Stimulated activated CD4-positive, alpha-beta T cell treated with anti-CD3 and anti-CD28 coated beads, Interleukin-4, amount 100 ng/mL, for 1 hour (primary cell): Measurements from ENCODE around the gene SLC25A17.
"Not testable (repeated sequence)": the region's sequence is repeated elsewhere in the genome, so short reads cannot be mapped to it uniquely, and the experiment has no call there.

Experiments
- DNase-seq: peaks from one replicate; pipeline ENCODE4 v3.0.0-alpha.2; 2020

The SLC25A17 gene

GRCh38 chr22:40753114-40753513 is 66.0 kb downstream of the SLC25A17 start:
- DNase-seq, result no peak

GRCh38 chr22:40751250-40751649 is 67.9 kb downstream of the SLC25A17 start:
- DNase-seq, result no peak

GRCh38 chr22:40749829-40750228 is 69.3 kb downstream of the SLC25A17 start:
- no peak for DNase-seq

- DNase-seq, result no peak
Observed at GRCh38 chr22:40748388-40749355, 70.5 kb downstream of the SLC25A17 start.

- no peak for DNase-seq
Observed at GRCh38 chr22:40747361-40747760, 71.8 kb downstream of the SLC25A17 start.

- DNase-seq, result no peak
Observed at GRCh38 chr22:40746428-40747220, 72.5 kb downstream of the SLC25A17 start.

- DNase-seq, result no peak
Observed at GRCh38 chr22:40743768-40744167, 75.4 kb downstream of the SLC25A17 start.

- DNase-seq, result no peak
Observed at GRCh38 chr22:40741116-40741515, 78.0 kb downstream of the SLC25A17 start.

GRCh38 chr22:40739721-40740120 is 79.4 kb downstream of the SLC25A17 start:
- DNase-seq, result no peak

GRCh38 chr22:40733919-40734318 is 85.2 kb downstream of the SLC25A17 start:
- no peak for DNase-seq

GRCh38 chr22:40732999-40733292 is 86.2 kb downstream of the SLC25A17 start:
- DNase-seq, result no peak

- DNase-seq, result no peak
Observed at GRCh38 chr22:40729284-40729683, 89.9 kb downstream of the SLC25A17 start.

GRCh38 chr22:40728731-40729189 is 90.4 kb downstream of the SLC25A17 start:
- DNase-seq, result peak; percentile 50

GRCh38 chr22:40727964-40728615 is 91.1 kb downstream of the SLC25A17 start:
- no peak for DNase-seq

GRCh38 chr22:40727070-40727963 is 91.8 kb downstream of the SLC25A17 start:
- no peak for DNase-seq

GRCh38 chr22:40726514-40726913 is 92.6 kb downstream of the SLC25A17 start:
- DNase-seq, result no peak

- no peak for DNase-seq
Observed at GRCh38 chr22:40723396-40723933, 95.7 kb downstream of the SLC25A17 start.

- no peak for DNase-seq
Observed at GRCh38 chr22:40721266-40721665, 97.9 kb downstream of the SLC25A17 start.

GRCh38 chr22:40720538-40721256 is 98.4 kb downstream of the SLC25A17 start:
- no peak for DNase-seq

- DNase-seq, result not testable (repeated sequence)
Observed at GRCh38 chr22:40720156-40720537, 99.0 kb downstream of the SLC25A17 start.
